COLO668 (cell line): ENCODE measurements around the gene STK32C.
"Not testable (repeated sequence)": the region's sequence is repeated elsewhere in the genome, so short reads cannot be mapped to it uniquely, and the experiment has no call there.

ENCODE experiments used
- DNase-seq: peaks from one replicate; lab custom pipeline; 2025; ENCODE audit not compliant: unreplicated experiment; lab: John Stamatoyannopoulos, UW

The STK32C gene

DNA sequence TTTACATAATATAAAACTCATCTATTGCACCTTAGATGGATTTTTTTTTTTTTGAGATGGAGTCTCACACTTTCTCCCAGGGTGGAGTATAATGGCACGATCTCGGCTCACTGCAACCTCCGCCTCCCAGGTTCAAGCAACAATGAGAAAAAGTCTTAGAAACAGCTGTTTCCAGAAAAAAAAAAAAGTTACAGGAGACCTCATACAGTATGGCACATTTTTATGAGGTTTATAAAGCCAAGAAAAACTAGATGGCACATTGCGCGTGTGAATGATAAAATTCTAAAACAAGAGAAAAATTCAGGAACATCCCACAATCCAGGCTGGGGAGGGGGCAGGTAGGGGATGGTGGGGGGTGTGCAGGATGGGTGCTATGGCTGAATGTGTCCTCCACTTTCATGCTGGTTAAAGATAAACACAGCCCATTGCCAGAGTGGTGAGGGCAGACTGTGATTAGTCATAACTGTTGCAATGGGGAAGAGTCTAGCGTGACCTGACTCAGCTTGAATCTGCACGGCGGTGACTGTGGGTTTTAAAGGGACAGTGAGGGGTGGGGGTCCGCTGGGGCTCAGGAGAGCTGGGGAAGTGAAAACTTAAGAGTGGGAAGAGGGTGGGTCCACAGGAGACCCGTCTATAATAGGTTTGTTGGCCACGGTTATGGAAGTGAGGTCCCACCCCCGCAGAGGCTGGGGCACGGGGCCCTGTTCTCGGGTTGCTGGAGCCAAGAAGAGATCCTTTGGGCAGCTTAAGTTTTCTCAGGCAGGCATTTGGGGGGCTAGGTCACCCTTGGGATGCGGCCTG is 12.3 kb upstream of the STK32C start:
- DNase-seq, result peak; percentile 11

DNA sequence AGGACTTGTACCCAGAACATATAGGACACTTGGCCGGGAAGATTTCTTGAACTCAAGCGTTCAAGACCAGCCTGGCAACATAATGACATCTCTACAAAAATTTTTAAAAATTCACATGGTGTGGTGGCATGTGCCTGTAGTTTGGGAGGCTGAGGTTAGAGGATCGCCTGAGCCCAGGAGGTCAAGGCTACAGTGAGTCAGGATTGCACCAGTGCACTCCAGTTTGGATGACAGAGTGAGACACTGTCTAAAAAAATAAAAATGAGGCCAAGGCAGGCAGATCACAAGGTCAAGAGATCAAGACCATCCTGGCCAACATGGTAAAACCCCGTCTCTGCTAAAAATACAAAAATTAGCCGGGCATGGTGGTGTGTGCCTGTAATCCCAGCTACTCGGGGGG is 9.7 kb upstream of the STK32C start:
- DNase-seq, result not testable (repeated sequence)

DNA sequence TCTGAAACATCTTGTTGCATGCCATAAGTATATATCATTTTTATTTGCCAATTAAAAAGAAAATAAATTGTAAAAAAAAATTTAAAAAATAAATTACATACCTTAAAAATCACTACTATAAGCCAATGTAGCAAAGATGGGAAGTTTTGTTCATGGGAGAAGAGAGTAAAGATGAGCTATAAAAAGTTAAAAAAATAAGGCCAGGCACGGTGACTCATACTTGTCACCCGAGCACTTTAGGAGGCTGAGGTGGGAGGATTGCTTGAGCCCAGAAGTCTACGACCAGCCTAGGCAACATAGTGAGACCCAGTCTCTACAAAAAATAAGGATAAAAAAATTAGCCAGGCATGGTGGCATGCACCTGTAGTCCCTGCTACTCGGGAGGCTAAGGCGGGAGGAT is 8.4 kb upstream of the STK32C start:
- no peak for DNase-seq

DNA sequence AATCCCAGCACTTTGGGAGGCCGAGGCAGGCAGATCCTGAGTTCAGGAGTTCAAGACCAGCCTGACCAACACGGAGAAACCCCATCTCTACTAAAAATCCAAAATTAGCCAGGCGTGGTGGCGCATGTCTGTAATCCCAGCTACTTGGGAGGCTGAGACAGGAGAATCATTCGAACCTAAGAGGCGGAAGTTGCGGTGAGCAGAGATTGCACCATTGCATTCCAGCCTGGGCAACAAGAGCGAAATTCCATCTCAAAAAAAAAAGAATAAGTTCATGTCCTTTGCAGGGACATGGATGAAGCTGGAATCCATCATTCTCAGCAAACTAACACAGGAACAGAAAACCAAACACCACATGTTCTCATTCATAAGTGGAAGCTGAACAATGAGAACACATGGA is 7.1 kb upstream of the STK32C start:
- not testable (repeated sequence) for DNase-seq

DNA sequence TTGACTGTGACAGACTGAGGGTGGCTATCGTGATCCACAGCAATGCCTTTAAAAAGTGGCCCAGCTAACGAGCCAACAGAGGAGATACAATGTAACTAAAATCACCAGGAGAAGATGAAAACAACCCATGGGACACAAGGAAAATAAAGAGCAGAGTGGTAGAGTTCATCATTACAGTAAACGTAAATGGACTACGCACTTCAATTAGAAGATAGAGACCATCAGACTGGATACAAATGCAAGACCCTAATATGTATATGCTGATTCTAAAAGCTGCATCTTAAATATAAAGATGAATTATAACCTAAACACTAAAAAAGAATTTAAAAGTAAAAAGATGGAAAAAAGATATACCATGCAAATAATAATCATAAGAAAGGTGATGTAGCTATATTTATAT is 6.6 kb upstream of the STK32C start:
- no peak for DNase-seq

DNA sequence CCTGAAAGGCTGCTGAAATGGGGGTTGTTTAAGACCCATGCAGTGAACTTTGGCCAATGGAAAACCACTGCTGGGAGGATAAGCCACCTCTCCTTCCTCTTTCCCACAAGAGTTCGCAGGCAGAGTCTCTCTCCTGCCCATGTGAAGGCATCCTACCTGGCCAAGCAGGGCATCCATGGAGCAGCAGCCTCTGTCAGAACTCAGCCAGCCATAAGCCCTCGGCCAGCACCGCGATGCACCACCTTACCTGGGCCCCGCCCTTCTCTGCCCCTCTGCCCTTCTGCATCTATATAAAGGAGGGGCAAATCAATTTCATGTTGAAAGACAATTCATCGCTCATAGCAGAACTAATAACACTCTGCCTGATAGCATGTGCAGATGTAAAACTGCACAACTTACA is 6.1 kb upstream of the STK32C start:
- no peak for DNase-seq

DNA sequence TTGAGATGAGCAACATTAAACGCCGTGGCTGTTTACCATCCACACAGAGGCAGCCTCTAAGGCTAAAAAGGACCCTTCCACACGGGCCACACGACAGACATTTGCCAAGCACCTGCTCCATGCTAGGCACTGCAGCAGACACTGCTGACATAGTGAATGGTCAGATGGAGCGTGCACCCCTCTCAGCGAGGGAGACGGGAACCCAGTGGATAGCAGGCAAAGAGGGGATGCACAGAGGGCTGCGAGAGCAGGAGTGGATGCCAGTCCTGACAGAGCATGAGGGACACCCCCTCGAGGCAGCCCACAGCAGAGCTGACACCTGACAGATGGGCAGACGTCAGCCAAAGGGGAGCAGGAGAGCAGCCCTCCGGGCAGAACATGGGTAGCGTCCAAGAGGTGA is 5.6 kb upstream of the STK32C start:
- DNase-seq, result no peak

DNA sequence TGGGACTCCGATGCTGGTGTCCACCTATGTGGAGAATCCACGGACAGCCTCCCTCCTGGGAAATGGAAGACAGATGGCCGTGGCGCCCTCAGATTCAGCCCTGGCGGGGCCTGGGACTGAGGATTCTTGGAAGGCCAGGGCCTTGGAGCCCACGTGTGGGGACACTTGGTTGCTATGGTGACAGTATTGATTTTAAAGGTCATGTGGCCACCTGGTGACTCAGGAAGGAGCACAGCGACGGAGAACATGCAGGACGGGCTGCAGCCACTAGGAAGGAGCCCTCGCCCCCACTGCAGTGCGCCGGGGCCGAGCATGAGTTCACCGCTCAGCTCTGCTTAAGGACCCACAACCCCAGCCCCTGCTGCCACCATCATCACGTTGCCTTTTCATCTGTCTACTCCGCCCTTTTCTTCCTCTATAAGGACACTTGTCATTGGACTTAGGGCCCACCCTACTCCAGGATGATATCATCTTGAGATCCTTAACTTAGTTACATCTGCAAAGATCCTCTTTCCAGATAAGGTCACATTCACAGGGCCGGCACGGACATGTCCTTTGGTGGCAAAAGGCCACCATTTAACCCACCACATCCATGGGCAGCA is 3.7 kb upstream of the STK32C start:
- peak; percentile 20 for DNase-seq

DNA sequence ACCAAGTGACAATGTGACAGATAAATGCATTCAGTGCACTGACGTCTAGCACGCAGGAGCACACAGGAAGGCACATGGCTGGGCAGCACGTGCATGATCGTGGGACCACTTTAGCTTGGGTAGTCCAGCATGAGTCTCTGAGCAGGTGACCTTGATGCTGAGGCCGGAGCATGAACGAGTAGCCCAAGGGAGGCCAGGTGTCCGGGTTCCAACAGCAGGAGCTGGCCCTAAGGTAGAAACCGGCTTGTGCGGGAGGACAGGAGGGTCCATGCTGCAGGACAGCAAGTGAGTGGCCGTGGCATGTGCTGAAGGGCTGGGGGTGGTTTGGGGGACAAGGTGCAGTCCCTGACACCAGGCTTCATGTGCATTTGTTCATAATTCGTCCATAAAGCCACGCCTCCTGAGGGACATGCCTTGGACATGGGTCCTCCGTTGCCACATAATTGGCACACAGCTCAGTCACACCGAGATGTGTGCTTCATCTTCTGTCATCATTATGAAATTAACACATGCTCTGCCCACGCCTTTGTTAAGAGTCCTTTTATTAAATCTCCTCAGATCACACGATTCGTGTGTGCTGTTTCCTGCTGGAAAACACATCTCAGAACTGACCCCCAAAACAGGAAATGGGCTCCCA is 3.1 kb upstream of the STK32C start:
- no peak for DNase-seq

DNA sequence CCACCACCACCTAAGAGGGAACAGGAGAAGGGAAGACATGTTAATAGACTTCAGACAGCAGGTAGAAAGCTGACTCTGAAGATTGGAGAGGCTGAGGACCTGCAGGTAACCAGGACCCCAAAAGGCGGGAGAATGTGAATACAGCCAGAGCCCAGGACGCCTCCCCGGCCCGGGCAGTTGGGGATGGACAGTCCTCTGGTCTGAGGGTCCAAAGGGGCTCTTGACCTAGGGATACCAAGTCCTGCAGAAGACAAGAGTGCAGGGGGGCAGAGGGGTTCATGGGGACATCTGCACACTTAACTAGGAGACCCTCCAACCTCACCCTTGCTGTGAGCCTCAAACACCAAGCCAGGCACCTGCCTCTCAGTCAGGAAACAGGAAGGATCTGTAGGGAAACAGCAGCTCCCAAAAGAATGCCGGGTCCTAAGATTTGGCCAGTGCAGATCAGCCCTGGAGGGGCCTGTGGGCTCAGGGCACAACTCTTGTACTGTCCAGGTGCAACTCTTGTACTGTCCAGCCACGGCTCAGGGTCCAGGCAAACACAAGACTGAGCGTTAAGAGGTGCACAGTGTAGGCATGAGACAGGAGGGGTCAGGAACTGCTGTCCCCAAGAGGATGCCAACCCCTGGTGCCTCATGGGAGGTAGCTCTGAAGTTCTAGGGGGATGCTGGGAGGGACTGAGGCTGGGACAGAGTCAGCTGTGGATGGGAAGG is 2.3 kb upstream of the STK32C start:
- DNase-seq, result no peak

DNA sequence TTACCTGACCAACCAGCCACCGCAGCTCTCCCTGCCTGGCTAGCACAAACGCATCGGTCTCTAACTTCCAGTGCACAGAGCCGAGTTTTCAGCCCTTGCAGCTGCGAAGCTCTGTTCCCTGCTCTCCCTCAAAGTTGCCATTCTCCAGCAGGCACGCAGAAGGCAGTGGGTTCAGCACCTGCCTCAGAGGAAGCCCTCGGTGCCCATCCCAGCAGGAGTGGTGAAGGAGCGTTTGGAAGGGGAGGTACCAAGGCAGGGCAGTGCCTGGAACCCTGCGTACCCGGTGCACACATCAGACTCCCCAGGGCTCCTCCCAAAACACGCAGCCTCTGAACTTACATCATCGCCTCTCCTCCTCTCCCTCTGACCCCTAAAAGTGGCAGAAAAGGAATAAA is 1.7 kb upstream of the STK32C start:
- no peak for DNase-seq

DNA sequence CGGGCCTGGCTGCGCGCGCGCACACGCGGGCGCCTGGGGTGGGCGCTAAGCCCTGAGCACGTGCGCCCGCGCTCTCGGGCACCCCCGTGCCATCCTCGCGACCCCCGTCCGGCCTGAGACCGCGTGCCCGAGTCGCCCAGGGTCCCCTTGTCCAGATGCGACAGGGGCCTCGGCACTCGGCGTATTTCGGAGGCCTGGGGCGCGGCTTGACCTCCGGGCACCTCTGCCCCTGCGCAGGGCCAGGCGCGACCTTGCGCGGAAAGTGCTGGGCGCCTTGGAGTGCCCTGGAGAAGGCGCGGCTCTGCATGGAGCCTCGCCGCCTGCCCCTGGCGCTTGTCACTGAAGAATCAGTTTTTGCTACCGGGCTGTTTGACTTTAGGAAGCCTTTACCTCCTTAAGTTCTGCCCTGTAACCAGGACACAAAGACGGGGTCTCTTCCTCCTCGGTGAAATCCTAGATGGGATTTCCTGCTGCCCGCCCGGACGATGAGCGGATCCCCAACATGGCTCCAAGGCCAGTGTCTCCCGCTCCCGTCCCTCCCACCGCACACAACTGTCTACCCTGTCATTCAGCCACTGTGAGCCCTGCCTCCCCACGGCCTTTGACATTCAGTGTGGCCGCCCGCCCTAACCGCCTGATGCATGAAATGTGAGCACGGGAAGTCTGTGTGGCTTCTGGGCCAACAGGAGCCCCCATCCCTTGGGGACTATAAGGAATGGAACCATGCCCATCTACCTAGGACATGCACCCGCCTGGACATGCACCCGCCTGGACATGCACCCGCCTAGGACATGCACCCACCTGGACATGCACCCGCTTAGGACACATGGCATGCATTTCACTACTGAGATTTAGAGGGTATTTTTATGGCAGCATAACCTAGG is 1.1 kb upstream of the STK32C start:
- no peak for DNase-seq

DNA sequence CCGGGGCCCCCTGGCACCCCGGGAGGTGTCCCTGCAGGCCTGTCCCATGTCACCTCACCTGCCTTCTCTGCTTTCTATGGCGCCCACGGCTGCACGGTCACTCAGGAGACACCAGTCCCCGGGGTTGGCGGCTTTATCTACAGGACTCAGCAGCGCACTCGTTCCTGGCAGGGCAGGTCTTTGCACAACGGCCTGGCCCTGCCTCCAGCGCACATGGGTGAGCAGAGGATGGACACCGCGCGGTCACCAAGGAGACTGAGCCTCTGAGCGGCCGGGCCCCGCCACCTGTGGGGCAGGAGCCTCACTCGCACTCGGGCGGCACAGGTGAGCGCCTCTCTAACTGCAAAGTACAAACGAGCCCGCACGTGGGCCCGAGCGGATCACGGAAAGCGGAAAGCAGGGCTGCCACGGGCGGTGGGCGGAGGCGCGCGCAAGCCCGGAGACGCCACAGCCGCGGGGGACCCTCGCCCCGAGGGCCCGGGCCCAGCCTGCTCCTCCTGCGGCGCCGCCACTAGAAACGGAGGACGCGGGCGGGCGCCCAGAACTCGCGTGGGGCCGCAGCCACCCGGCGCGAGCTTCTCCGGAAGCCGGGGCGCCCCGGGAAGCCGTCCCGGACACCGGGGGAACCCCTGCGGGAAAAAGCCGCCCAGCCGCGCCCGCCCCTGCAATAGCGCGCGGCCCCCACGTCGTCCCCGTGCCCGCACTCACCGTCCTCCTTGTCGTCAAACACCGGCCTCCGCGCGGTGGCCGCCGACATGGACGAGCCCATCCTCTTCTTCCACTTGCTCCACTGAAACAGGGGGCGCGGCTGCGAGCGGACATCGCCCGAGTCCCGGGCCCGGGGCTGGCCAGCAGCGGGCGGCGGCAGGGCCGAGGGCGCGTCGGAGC is 642 bp downstream of the STK32C start:
- peak; percentile 88 for DNase-seq

DNA sequence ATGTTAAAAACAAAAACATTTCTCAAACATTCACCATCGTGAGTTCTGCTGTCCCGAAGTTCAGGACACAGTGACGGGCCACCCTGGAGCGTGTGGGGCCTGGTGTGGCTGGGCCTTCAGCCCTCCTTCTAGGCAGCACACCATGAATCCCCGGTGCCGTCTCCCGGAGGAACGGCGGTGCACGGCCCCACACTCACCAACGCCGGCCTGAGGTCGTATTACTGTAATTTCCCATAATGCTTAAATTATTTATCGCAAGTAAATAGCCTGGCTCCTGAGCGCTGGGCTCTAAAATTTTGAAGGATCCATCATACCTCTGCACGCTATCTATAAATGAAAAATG is 1.4 kb downstream of the STK32C start:
- no peak for DNase-seq

DNA sequence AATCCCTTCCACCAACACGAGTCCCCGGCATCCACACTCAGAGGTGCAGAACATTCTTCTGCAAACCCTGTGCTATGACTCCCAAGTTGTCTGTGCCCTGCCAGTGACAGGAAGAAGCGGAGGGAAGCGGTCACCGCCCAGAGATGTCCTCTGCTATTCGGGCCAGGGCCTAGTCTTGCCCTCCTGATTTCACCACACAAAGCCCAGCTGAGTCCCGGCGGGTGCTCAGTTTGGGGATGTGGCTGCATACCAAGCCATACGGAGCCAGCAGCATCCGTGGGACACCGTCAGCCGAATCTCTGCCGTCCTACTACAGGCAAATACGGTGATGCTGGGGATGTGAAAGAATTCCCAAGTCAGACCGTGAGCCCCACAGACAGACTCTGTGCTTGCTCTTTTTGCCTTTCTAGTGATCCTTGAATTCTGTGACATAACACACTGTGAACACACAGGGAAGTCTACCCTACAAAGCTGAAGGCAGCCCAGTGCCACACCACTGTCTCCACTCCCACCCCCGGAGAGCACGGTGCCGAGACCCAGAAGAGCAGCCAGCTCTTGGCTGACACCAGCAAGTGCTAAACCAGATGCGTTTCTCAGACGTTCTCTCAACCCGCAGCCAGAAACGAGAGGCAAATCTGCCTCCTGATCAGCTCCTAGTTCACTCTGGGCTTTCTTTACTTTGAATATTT is 2.0 kb downstream of the STK32C start:
- no peak for DNase-seq

DNA sequence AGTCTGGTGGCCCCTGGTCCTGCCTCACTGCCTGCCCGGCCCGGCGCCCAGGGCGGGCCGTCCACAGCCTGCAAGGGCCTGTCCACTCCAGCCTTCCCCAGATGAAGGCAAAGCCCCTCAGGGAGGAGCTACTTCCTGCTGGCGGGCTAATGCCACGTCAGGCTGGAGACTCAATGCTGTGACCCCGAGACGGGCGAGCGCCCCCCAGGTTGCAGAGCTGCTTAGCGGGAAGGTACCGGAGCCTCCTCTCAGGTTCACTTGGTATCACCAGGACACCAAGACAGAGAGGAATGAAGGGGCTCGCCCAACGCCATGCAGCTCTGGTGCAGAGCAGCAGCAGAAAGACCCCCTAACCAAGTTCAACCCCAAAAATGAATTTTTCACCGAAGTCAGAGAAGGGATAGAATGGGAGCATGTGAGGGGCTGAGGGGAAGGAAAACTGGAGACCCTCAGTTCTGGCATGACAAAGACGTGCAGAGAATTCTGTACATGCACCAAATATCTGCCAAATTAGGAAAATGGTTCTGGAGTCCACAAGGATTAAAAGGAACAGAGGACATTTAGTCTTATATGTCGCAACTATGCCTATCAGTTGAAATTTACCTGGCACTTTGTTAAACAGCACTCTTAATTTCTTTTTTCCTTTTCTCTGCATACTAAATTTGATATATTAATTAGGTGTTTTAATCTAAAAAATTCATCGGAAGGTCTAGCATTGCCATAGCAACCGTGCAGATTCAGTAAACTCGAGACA is 2.8 kb downstream of the STK32C start:
- DNase-seq, result no peak

DNA sequence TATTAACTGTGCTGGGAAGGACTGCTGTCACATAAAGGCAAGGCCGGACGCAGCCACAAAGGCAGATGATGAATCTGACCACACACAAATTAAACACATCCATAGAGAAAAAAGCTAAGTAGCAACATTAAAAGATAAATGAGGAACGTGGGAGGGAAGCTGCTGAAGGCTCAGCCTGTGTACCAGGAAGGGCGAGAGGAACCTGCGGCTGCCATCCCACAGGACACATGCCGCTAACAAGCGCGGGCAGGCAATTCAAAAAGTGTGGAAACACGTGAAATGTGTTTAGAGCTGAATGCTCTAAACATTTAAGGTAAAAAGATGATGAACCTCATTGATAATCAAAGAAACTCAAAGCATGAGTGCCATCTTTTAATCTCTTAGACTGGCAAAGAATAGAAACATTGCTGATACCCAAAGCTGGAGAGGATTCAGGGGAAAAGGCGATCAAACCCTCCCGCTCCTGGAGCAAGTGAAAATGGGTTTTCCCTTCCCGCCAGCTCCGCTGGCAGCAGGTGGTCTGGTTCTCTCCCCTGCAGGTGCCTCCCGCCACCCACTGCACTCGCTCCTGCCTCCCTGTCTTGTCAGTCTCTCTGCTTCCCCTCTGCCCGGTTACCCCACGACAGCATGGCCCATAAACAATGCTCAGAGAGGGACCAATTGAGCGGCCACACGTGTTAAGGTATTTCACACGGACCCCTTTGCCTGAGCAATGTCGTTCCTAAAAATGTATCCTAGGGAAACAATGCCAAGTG is 4.2 kb downstream of the STK32C start:
- DNase-seq, result peak; percentile 5
